ENCODE data around the gene G6PC3. TPM values are rescaled to one million over a fixed set of nuclear protein-coding genes. Genes with fewer than 3 reads are reported as not detected.

G6PC3 gene
- total RNA-seq, 1 experiment from 2014 or later: 47.0 TPM

GRCh38 chr17:44076716-44077594 lies 6.4 kb downstream of the G6PC3 start:
- intact Hi-C loops (cut with micrococcal nuclease; ENCODE audit: unreplicated experiment): no loop called here
- Histone ChIP-seq H3K27ac (ENCODE audit: low read depth, low read length, poor library complexity, severe bottlenecking) (peak overlapping the region; percentile 42), H3K27me3 (replicated peaks; ENCODE audit: insufficient read depth, low read depth, low read length, poor library complexity) (no peaks in the 10 kb centered on the region), H3K4me3 (ENCODE audit: low read depth, low read length, poor library complexity, severe bottlenecking) (no peak overlapping the region), H3K36me3 (ENCODE audit: insufficient read depth, low read length, poor library complexity, severe bottlenecking) (no peaks in the 10 kb centered on the region), H3K9me3 (ENCODE audit: low read depth, low read length, poor library complexity, severe bottlenecking) (no peaks in the 10 kb centered on the region), H3K4me1 (ENCODE audit: insufficient read depth, low read length, poor library complexity, severe bottlenecking) (peaks cover under 1% of the 10 kb centered on the region)
- no TSS peak for BruUV-seq (replicated peaks)
- TF ChIP-seq CTCF (conservative IDR thresholded peaks at IDR 0.05; ENCODE audit: low read depth, low read length) (no peak), EZH2 (IDR thresholded peaks at IDR 0.05; ENCODE audit: borderline replicate concordance, low read depth, low read length, poor library complexity, severe bottlenecking) (no peak)
- ChIA-PET POLR2A (ENCODE audit: low non-redundant PET) (no interaction called here), CTCF (no interaction called here)
- DNase-seq (ENCODE audit: low spot score): no peak

- Histone ChIP-seq H3K36me3 (ENCODE audit: insufficient read depth, low read length, poor library complexity, severe bottlenecking) (no peaks in the 10 kb centered on the region), H3K4me3 (ENCODE audit: low read depth, low read length, poor library complexity, severe bottlenecking) (no peak overlapping the region), H3K27ac (ENCODE audit: low read depth, low read length, poor library complexity, severe bottlenecking) (peak overlapping the region; percentile 42), H3K4me1 (ENCODE audit: insufficient read depth, low read length, poor library complexity, severe bottlenecking) (no peaks in the 10 kb centered on the region), H3K9me3 (ENCODE audit: low read depth, low read length, poor library complexity, severe bottlenecking) (no peaks in the 10 kb centered on the region), H3K27me3 (replicated peaks; ENCODE audit: insufficient read depth, low read depth, low read length, poor library complexity) (no peaks in the 10 kb centered on the region)
- no TSS peak for BruUV-seq (replicated peaks)
- DNase-seq (ENCODE audit: low spot score): no peak
- TF ChIP-seq EZH2 (IDR thresholded peaks at IDR 0.05; ENCODE audit: borderline replicate concordance, low read depth, low read length, poor library complexity, severe bottlenecking) (no peak), CTCF (conservative IDR thresholded peaks at IDR 0.05; ENCODE audit: low read depth, low read length) (no peak)
- ChIA-PET CTCF (no interaction called here), POLR2A (ENCODE audit: low non-redundant PET) (no interaction called here)
- intact Hi-C loops (cut with micrococcal nuclease; ENCODE audit: unreplicated experiment): no loop called here
Measured at GRCh38 chr17:44077595-44077909, 7.0 kb downstream of the G6PC3 start.

- Histone ChIP-seq H3K4me3 (ENCODE audit: low read depth, low read length, poor library complexity, severe bottlenecking) (no peak overlapping the region), H3K27me3 (replicated peaks; ENCODE audit: insufficient read depth, low read depth, low read length, poor library complexity) (no peaks in the 10 kb centered on the region), H3K4me1 (ENCODE audit: insufficient read depth, low read length, poor library complexity, severe bottlenecking) (no peaks in the 10 kb centered on the region), H3K36me3 (ENCODE audit: insufficient read depth, low read length, poor library complexity, severe bottlenecking) (peaks cover 1% of the 10 kb centered on the region), H3K27ac (ENCODE audit: low read depth, low read length, poor library complexity, severe bottlenecking) (no peak overlapping the region), H3K9me3 (ENCODE audit: low read depth, low read length, poor library complexity, severe bottlenecking) (no peaks in the 10 kb centered on the region)
- BruUV-seq (replicated peaks): no TSS peak
- TF ChIP-seq EZH2 (IDR thresholded peaks at IDR 0.05; ENCODE audit: borderline replicate concordance, low read depth, low read length, poor library complexity, severe bottlenecking) (no peak), CTCF (conservative IDR thresholded peaks at IDR 0.05; ENCODE audit: low read depth, low read length) (no peak)
- no peak for DNase-seq (ENCODE audit: low spot score)
- ChIA-PET CTCF (no interaction called here), POLR2A (ENCODE audit: low non-redundant PET) (no interaction called here)
- intact Hi-C loops (cut with micrococcal nuclease; ENCODE audit: unreplicated experiment): no loop called here
Measured at GRCh38 chr17:44078412-44078811, 7.9 kb downstream of the G6PC3 start.
